Neural progenitor cell (in vitro differentiated cells): ENCODE measurements around the gene SF3B6. TPM values are rescaled to one million over a fixed set of nuclear protein-coding genes. Genes with fewer than 3 reads are reported as not detected.

Source experiments
- DNase-seq: peaks from one replicate; pipeline ENCODE4 v3.0.0-alpha.2; 2016; ENCODE audit warnings: low spot score
- H2AFZ ChIP-seq: fragments of 200-600 bp; sonication (generic); replicated peaks from 2 replicates; pipeline ENCODE4 v1.6.1; 2016; ENCODE audit warnings: antibody characterized with exemption
- H3F3A ChIP-seq: fragments of 200-600 bp; sonication (generic); 2 replicates; pipeline ENCODE4 v1.6.1; 2016; ENCODE audit warnings: antibody characterized with exemption, low read depth
- H3K27ac ChIP-seq: fragments of 200-600 bp; sonication (generic); 2 replicates; pipeline ENCODE4 v1.5.1; 2016; ENCODE audit warnings: mild to moderate bottlenecking
- H3K27me3 ChIP-seq: fragments of 200-600 bp; sonication (generic); 2 replicates; pipeline ENCODE4 v1.6.1; 2016; ENCODE audit warnings: mild to moderate bottlenecking, moderate library complexity
- H3K36me3 ChIP-seq: fragments of 200-600 bp; sonication (generic); 2 replicates; pipeline ENCODE4 v1.5.1; 2016
- H3K4me1 ChIP-seq: fragments of 200-600 bp; sonication (generic); 2 replicates; pipeline ENCODE4 v1.6.1; 2016; ENCODE audit warnings: mixed run types
- H3K4me2 ChIP-seq: fragments of 200-600 bp; sonication (generic); 2 replicates; pipeline ENCODE4 v1.6.1; 2016
- H3K4me3 ChIP-seq: fragments of 200-600 bp; sonication (generic); 2 replicates; pipeline ENCODE4 v1.5.1; 2016
- H3K79me2 ChIP-seq: fragments of 200-600 bp; sonication (generic); 2 replicates; pipeline ENCODE4 v1.6.1; 2016; ENCODE audit warnings: low read depth
- H3K9ac ChIP-seq: fragments of 200-600 bp; sonication (generic); 2 replicates; pipeline ENCODE4 v1.6.1; 2016
- H3K9me3 ChIP-seq: fragments of 200-600 bp; sonication (generic); 2 replicates; pipeline ENCODE4 v1.5.1; 2016; ENCODE audit warnings: low read depth
- H4K20me1 ChIP-seq: fragments of 200-600 bp; sonication (generic); 2 replicates; pipeline ENCODE4 v1.6.1; 2016; ENCODE audit warnings: low read depth
- H3K27ac Mint-ChIP-seq: 3 replicates; pipeline ENCODE4 v1.8.0; 2021; ENCODE audit warnings: mixed read lengths
- H3K27me3 Mint-ChIP-seq: 2 replicates; pipeline ENCODE4 v1.8.0; 2022; ENCODE audit warnings: low read depth, mild to moderate bottlenecking, inconsistent platforms, moderate library complexity, mixed read lengths; ENCODE audit not compliant: insufficient read depth
- H3K36me3 Mint-ChIP-seq: 3 replicates; pipeline ENCODE4 v1.8.0; 2021; ENCODE audit warnings: mixed read lengths
- H3K4me1 Mint-ChIP-seq: 3 replicates; pipeline ENCODE4 v1.8.0; 2021; ENCODE audit warnings: mixed read lengths
- H3K4me3 Mint-ChIP-seq: 3 replicates; pipeline ENCODE4 v1.8.0; 2021; ENCODE audit warnings: mild to moderate bottlenecking, moderate library complexity, mixed read lengths
- H3K9me3 Mint-ChIP-seq: 3 replicates; pipeline ENCODE4 v1.8.0; 2020; ENCODE audit warnings: mixed read lengths
- EZH2 ChIP-seq: fragments of 200-600 bp; sonication (generic); IDR thresholded peaks from 2 replicates; pipeline ENCODE4 v1.6.1; 2017; ENCODE audit warnings: antibody characterized with exemption, mild to moderate bottlenecking, moderate library complexity
- EZH2phosphoT487 ChIP-seq: fragments of 200-600 bp; sonication (generic); IDR thresholded peaks from 2 replicates; pipeline ENCODE4 v1.6.1; 2017; ENCODE audit warnings: antibody characterized with exemption
- total RNA-seq: library from RNA; depleted of rRNA; stranded (reverse); fragments of >200 nt; gene quantifications from 2 replicates; pipeline ENCODE4 v1.2.3, GENCODE V29; 2015; ENCODE audit warnings: low replicate concordance
- TF ChIP-seq, protein P1 (sequence below): fragments of 200-600 bp; sonication (generic); IDR thresholded peaks from 2 replicates; pipeline ENCODE4 v1.5.1; 2017; ENCODE audit warnings: antibody characterized with exemption, mild to moderate bottlenecking

The SF3B6 gene
- total RNA-seq, 1 donor from 2014 or later, result 329 TPM

DNA sequence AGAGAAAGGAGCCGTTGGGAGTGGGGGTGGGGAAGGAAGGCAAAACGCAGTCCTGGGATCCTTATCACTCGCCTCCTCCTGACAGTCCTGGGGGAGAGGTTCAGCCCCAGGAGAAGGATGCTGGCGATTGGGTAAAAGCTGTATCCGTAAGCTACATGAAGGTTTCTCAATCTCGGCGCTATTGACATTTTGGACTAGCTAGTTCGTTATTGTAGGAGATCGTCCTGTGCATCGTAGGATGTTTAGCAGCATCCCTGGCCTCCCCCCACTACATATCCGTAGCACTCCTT lies 9.0 kb upstream of the SF3B6 start:
- H2AFZ ChIP-seq, result peak overlapping the region; percentile 91
- peak overlapping the region; percentile 97 for H3K27ac Mint-ChIP-seq
- DNase-seq, result no peak

DNA sequence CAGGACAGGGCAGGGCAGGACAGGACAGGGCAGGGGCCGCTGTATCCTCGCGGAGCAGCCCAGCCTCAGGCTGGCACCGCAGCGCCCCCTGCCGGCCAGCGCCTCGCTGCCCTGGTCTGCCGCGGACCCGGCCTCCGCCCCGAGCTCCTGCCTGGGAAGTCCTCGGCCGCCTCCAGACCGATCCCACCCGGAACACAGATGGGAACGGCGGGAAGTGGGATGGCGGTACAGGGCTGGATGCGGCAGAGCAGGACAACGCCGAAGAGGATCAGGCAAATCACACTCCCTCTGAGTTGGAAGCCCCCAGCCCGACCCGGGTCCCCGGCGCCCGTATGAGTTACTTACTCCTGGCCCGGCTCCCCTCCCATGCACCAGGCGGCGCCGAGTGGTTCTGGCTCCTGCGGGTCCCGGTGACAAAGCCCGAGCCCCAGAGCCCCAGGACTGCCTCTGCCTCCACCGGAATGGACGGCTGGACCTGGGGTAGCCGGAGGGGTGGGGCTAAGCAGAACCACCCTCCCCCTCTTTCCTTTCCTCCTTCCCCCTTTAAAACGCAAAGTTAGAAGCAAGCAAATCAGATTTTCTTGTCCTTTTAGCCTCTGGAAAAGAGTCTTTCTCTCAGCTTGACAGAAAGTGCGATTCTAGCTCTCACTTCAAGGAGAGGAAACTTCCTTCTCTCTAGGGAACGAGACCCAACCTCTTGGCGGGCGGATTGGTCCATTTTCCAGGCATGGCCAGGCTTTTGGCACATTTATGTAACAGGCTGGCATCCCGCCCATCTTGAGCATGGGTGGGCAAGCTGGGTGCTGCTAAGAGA lies 8.5 kb upstream of the SF3B6 start, which contains the start of gene TP53I3:
TP53I3 (minus strand) TSS at position 449 of the 814 bp plus-strand sequence. CDS start 508 bp downstream, outside the sequence.
- peak within 1 kb of the TSS; percentile 78 for H3K4me2 ChIP-seq
- peak within 1 kb of the TSS; percentile 91 for H2AFZ ChIP-seq
- H3K9ac ChIP-seq, result peak within 1 kb of the TSS; percentile 64
- no peak for TF ChIP-seq EZH2phosphoT487
- TF ChIP-seq, protein P1, sequence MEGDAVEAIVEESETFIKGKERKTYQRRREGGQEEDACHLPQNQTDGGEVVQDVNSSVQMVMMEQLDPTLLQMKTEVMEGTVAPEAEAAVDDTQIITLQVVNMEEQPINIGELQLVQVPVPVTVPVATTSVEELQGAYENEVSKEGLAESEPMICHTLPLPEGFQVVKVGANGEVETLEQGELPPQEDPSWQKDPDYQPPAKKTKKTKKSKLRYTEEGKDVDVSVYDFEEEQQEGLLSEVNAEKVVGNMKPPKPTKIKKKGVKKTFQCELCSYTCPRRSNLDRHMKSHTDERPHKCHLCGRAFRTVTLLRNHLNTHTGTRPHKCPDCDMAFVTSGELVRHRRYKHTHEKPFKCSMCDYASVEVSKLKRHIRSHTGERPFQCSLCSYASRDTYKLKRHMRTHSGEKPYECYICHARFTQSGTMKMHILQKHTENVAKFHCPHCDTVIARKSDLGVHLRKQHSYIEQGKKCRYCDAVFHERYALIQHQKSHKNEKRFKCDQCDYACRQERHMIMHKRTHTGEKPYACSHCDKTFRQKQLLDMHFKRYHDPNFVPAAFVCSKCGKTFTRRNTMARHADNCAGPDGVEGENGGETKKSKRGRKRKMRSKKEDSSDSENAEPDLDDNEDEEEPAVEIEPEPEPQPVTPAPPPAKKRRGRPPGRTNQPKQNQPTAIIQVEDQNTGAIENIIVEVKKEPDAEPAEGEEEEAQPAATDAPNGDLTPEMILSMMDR, result peak; percentile 93
- H3K27ac ChIP-seq, result peak within 1 kb of the TSS; percentile 96
- H3K36me3 Mint-ChIP-seq, result peaks cover 11% of the 10 kb centered on the region
- H3K4me1 Mint-ChIP-seq, result peaks cover 20% of the 10 kb centered on the region
- peaks cover 6% of the 10 kb centered on the region for H3K27me3 Mint-ChIP-seq
- H3K9me3 Mint-ChIP-seq, result no peaks in the 10 kb centered on the region
- no peaks in the 10 kb centered on the region for H3K36me3 ChIP-seq
- H3K4me3 Mint-ChIP-seq, result peak within 1 kb of the TSS; percentile 93
- peak within 1 kb of the TSS; percentile 59 for H3K4me3 ChIP-seq
- DNase-seq, result peak; percentile 96
- H4K20me1 ChIP-seq, result no peaks in the 10 kb centered on the region
- H3K27me3 ChIP-seq, result no peaks in the 10 kb centered on the region
- H3K4me1 ChIP-seq, result peaks cover 12% of the 10 kb centered on the region
- peak within 1 kb of the TSS; percentile 97 for H3K27ac Mint-ChIP-seq
- no peaks in the 10 kb centered on the region for H3K9me3 ChIP-seq
- peaks cover 30% of the 10 kb centered on the region for H3F3A ChIP-seq
- H3K79me2 ChIP-seq, result peaks cover 8% of the 10 kb centered on the region

More for the DNA sequence above, 9.0 kb upstream of the SF3B6 start:
- Histone ChIP-seq H3K4me3 (peak overlapping the region; percentile 59), H4K20me1 (no peaks in the 10 kb centered on the region), H3K79me2 (peaks cover 8% of the 10 kb centered on the region), H3K9me3 (no peaks in the 10 kb centered on the region), H3F3A (peaks cover 30% of the 10 kb centered on the region), H3K27me3 (no peaks in the 10 kb centered on the region), H3K4me2 (peak overlapping the region; percentile 78), H3K4me1 (peaks cover 12% of the 10 kb centered on the region), H3K36me3 (no peaks in the 10 kb centered on the region), H3K9ac (peak overlapping the region; percentile 56), H3K27ac (no peak overlapping the region)
- Mint-ChIP-seq H3K9me3 (no peaks in the 10 kb centered on the region), H3K36me3 (peaks cover 11% of the 10 kb centered on the region), H3K27me3 (peaks cover 5% of the 10 kb centered on the region), H3K4me1 (peaks cover 20% of the 10 kb centered on the region), H3K4me3 (peak overlapping the region; percentile 93)
- TF ChIP-seq, protein P1, result no peak
- TF ChIP-seq EZH2phosphoT487 (no peak), EZH2 (no peak)

DNA sequence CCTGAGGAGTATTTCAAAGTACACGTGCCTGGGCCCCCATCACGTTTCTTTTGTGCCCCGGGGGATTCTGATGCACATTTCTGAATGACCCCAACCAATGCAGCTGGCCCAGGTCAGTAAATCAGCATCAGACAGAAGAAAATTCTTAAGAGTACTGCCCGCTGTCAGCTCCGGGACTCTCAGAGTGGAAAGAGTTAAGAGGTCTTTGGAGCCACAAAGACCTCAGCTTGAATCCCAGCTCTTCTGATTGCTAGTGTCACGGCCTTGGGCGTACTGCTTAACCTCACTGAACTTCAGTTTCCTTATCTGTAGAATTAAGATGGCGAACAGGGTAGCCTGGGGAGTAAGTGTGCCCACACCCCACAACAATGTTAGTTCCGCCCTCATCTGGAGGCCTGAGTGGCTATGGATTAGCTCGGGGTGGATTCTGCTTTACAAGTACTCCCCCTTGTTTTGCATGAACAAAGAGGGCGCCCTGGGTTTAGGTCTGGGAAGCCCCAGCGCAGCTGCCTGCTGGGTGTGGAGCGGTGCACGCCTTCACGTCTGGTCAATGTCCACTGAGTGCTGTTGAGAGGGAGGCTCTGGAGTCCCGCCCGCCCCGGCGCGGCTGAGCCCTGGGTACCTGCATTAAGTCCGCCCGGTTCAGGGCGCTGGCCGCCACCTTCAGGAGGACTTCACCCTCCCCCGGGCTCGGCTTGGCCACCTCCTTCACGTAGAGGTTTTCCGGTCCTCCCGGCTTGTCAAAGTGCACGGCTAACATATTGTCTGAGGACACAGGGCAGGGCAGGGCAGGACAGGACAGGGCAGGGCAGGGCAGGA lies 7.7 kb upstream of the SF3B6 start:
- TF ChIP-seq, protein P1, result no peak
- TF ChIP-seq EZH2 (no peak), EZH2phosphoT487 (no peak)
- H2AFZ ChIP-seq, result peak overlapping the region; percentile 91

More for the DNA sequence above, 7.7 kb upstream of the SF3B6 start:
- H3K9me3 Mint-ChIP-seq, result no peaks in the 10 kb centered on the region
- no peaks in the 10 kb centered on the region for H3K36me3 ChIP-seq
- H4K20me1 ChIP-seq, result no peaks in the 10 kb centered on the region
- H3K79me2 ChIP-seq, result peaks cover 8% of the 10 kb centered on the region
- H3K9ac ChIP-seq, result peak overlapping the region; percentile 64
- peak overlapping the region; percentile 59 for H3K4me3 ChIP-seq
- H3K4me1 Mint-ChIP-seq, result peaks cover 20% of the 10 kb centered on the region
- H3K27me3 ChIP-seq, result no peaks in the 10 kb centered on the region
- H3K4me2 ChIP-seq, result peak overlapping the region; percentile 78
- H3K4me3 Mint-ChIP-seq, result peak overlapping the region; percentile 93
- peak; percentile 91 for DNase-seq
- H3K27ac ChIP-seq, result peak overlapping the region; percentile 96
- peak overlapping the region; percentile 97 for H3K27ac Mint-ChIP-seq
- no peaks in the 10 kb centered on the region for H3K9me3 ChIP-seq
- peaks cover 9% of the 10 kb centered on the region for H3K36me3 Mint-ChIP-seq
- peaks cover 31% of the 10 kb centered on the region for H3F3A ChIP-seq
- peaks cover 6% of the 10 kb centered on the region for H3K27me3 Mint-ChIP-seq
- peaks cover 12% of the 10 kb centered on the region for H3K4me1 ChIP-seq
